OCI-LY3 (cell line): ENCODE measurements around the gene CACNB4.
A peak's percentile ranks its signal among the peaks of the same experiment; 100 is the strongest.

Experiments
- H2AFZ ChIP-seq: fragments of 200-600, 300-600 bp; shearing (Covaris generic); 2 replicates; pipeline ENCODE4 v1.6.0; 2014; ENCODE audit warnings: antibody characterized with exemption, low read depth, low read length
- H3K27ac ChIP-seq: fragments of 200-600, 300-600 bp; sonication (generic); 2 replicates; pipeline ENCODE4 v1.5.1; 2014; ENCODE audit warnings: mild to moderate bottlenecking, low read length, moderate library complexity, mixed read lengths
- H3K27me3 ChIP-seq: fragments of 200-600, 300-600 bp; sonication (generic); 2 replicates; pipeline ENCODE4 v1.6.1; 2014; ENCODE audit warnings: low read depth, low read length, mixed read lengths
- H3K36me3 ChIP-seq: fragments of 200-600, 300-600 bp; sonication (generic); replicated peaks from 2 replicates; pipeline ENCODE3; 2014; ENCODE audit warnings: low read depth, low read length, mixed read lengths
- H3K4me1 ChIP-seq: fragments of 300-600, 200-600 bp; sonication (generic); 2 replicates; pipeline ENCODE4 v1.6.1; 2014; ENCODE audit warnings: low read length, mixed read lengths
- H3K4me2 ChIP-seq: fragments of 200-600, 300-600 bp; sonication (generic); 2 replicates; pipeline ENCODE4 v1.6.1; 2014; ENCODE audit warnings: low read length, mixed read lengths
- H3K4me3 ChIP-seq: fragments of 300-600, 200-600 bp; sonication (generic); 2 replicates; pipeline ENCODE4 v1.5.1; 2014; ENCODE audit warnings: antibody characterized with exemption, mild to moderate bottlenecking, low read length, moderate library complexity
- H3K79me2 ChIP-seq: fragments of 300-600, 200-600 bp; shearing (Covaris generic); 2 replicates; pipeline ENCODE4 v1.6.1; 2014; ENCODE audit warnings: mild to moderate bottlenecking, low read length, mixed read lengths
- H3K9ac ChIP-seq: fragments of 300-600, 200-600 bp; shearing (Covaris generic); 2 replicates; pipeline ENCODE4 v1.6.0; 2014; ENCODE audit warnings: mild to moderate bottlenecking, low read length, moderate library complexity
- H3K9me3 ChIP-seq: fragments of 200-600, 300-600 bp; shearing (Covaris generic); 2 replicates; pipeline ENCODE4 v1.6.1; 2014; ENCODE audit warnings: low read length, mixed read lengths; ENCODE audit not compliant: insufficient read depth
- H4K20me1 ChIP-seq: fragments of 200-600, 300-600 bp; sonication (generic); 2 replicates; pipeline ENCODE4 v1.6.1; 2016; ENCODE audit warnings: low read length, mixed read lengths; ENCODE audit not compliant: insufficient read depth
- CTCF ChIP-seq: fragments of 200-600, 300-600 bp; sonication (generic); IDR thresholded peaks from 2 replicates; pipeline ENCODE4 v1.5.1; 2014; ENCODE audit warnings: antibody characterized with exemption, low read length, low read depth
- EZH2phosphoT487 ChIP-seq: fragments of 200-600 bp; shearing (Covaris generic); IDR thresholded peaks from 2 replicates; pipeline ENCODE4 v1.6.1; 2018; ENCODE audit warnings: antibody characterized with exemption, mixed run types, low read depth

CACNB4 gene

DNA sequence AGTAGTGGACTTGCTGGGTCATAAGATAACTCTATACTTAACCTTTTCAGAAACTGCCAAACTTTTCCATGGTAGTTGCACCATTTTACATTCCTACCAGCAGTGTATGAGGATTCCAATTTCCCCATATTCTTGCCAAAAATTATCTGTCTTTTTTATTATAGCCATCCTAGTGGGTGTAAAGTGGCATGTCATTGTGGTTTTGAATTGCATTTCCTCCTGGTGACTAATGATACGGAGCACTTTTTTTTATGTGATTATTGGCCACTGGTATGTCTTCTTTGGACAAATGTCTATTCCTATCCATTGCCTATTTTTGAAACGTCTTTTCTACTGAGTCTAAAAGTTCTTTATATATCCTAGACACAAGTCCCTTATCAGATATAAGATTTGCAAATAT lies 44.3 kb downstream of the CACNB4 start:
- no peak overlapping the region for H3K9ac ChIP-seq
- no peak overlapping the region for H3K4me3 ChIP-seq
- no peak overlapping the region for H3K27ac ChIP-seq
- no peaks in the 10 kb centered on the region for H3K79me2 ChIP-seq
- H4K20me1 ChIP-seq, result no peaks in the 10 kb centered on the region
- no peak overlapping the region for H2AFZ ChIP-seq
- TF ChIP-seq EZH2phosphoT487 (no peak), CTCF (no peak)
- no peaks in the 10 kb centered on the region for H3K9me3 ChIP-seq
- no peaks in the 10 kb centered on the region for H3K36me3 ChIP-seq
- H3K4me1 ChIP-seq, result peaks cover 25% of the 10 kb centered on the region
- H3K4me2 ChIP-seq, result no peak overlapping the region
- no peaks in the 10 kb centered on the region for H3K27me3 ChIP-seq

DNA sequence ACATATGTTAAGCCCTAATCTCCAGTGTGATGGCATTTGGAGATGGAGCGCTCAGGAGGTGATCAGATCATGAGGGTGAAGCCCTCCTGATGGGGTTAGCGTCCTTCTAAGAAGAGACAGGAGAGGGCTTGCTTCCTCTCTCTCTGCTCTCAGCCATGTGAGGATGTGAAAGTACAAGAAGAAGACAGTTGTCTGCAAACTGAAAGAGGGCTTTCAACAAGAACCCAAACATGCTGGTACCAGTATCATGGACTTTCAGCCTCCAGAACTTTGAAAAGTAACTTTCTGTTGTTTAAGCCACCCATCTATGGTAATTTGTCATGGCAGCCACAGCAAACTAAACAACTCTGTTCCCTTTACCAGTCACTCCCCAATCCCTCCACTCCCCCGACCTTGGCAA lies 47.4 kb downstream of the CACNB4 start:
- H3K36me3 ChIP-seq, result no peaks in the 10 kb centered on the region
- peak overlapping the region; percentile 61 for H3K27ac ChIP-seq
- H3K27me3 ChIP-seq, result no peaks in the 10 kb centered on the region
- peaks cover 56% of the 10 kb centered on the region for H3K4me1 ChIP-seq
- peak overlapping the region; percentile 63 for H3K4me2 ChIP-seq
- no peaks in the 10 kb centered on the region for H4K20me1 ChIP-seq
- peak overlapping the region; percentile 9; the same call in 1 of the 2 replicates for H3K9ac ChIP-seq
- TF ChIP-seq CTCF, result no peak
- TF ChIP-seq EZH2phosphoT487, result no peak
- peak overlapping the region; percentile 38; the same call in 1 of the 2 replicates for H2AFZ ChIP-seq
- H3K4me3 ChIP-seq, result peak overlapping the region; percentile 37
- no peaks in the 10 kb centered on the region for H3K9me3 ChIP-seq
- H3K79me2 ChIP-seq, result no peaks in the 10 kb centered on the region

- H3K27ac ChIP-seq, result peak overlapping the region; percentile 61
Measured at GRCh38 chr2:152050915-152051314, 47.9 kb downstream of the CACNB4 start.

GRCh38 chr2:152050341-152050740 lies 48.5 kb downstream of the CACNB4 start:
- Histone ChIP-seq H3K9me3 (no peaks in the 10 kb centered on the region), H3K4me2 (peak overlapping the region; percentile 63), H3K9ac (no peak overlapping the region), H3K36me3 (no peaks in the 10 kb centered on the region), H3K4me1 (peaks cover 64% of the 10 kb centered on the region), H4K20me1 (no peaks in the 10 kb centered on the region), H3K4me3 (no peak overlapping the region), H3K27ac (no peak overlapping the region), H3K79me2 (no peaks in the 10 kb centered on the region), H2AFZ (no peak overlapping the region), H3K27me3 (no peaks in the 10 kb centered on the region)
- TF ChIP-seq CTCF (no peak), EZH2phosphoT487 (no peak)

More at GRCh38 chr2:152050915-152051314, 47.9 kb downstream of the CACNB4 start:
- H3K4me1 ChIP-seq, result peaks cover 61% of the 10 kb centered on the region
- TF ChIP-seq CTCF, result no peak
- no peak for TF ChIP-seq EZH2phosphoT487
- no peak overlapping the region for H3K9ac ChIP-seq
- no peaks in the 10 kb centered on the region for H3K36me3 ChIP-seq
- no peaks in the 10 kb centered on the region for H4K20me1 ChIP-seq
- no peaks in the 10 kb centered on the region for H3K9me3 ChIP-seq
- H3K4me2 ChIP-seq, result peak overlapping the region; percentile 63
- H2AFZ ChIP-seq, result no peak overlapping the region
- H3K27me3 ChIP-seq, result no peaks in the 10 kb centered on the region
- peak overlapping the region; percentile 37 for H3K4me3 ChIP-seq
- no peaks in the 10 kb centered on the region for H3K79me2 ChIP-seq
